C1 segment of cervical spinal cord (tissue), 14 donors: ENCODE data around the gene TJP1.
"Not testable (repeated sequence)": the region's sequence is repeated elsewhere in the genome, so short reads cannot be mapped to it uniquely, and the experiment has no call there.

Source experiments
- DNase-seq, 14 donors: peaks; one replicate each; lab custom pipeline; 2025; lab: John Stamatoyannopoulos, UW

Gene TJP1

DNA sequence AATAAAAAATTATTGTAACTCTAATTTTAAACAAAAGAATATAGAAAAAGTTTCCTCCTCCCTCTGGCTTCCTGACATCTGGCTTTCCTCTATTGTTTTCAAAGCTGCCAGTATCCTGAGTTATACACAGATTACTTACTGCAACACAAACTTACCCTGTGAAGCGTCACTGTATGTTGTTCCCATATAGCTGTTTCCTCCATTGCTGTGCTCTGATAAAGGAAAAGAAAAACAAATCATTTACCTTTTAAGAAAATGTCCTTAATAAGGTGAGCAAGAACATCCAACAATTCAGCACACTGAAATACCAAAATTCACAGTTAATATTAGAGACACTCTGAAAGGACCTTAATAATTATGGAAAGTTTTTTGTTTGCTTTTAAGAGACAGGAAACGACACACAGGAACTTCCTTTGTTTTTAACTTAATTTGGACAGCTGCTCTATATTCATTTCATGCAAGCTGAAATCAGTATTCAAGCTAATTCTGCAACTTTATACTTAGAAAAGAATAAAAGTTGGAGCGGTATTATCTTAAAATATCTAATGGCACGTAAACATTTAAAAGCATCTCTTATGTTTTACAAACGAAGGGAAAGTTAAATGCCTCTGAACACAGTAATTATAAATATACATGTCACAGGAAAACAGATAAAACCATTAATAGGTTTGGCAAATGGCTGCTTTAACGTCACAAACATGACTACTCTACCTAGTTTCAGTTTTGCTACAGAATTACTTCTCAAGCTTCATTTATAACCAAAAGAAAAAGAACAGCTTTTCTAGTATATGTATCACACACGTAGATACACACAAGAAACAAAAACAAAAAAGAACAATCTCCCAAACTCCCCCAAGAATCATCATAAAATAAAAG, 21.5 kb downstream of the TJP1 start:
- DNase-seq: no peak

DNA sequence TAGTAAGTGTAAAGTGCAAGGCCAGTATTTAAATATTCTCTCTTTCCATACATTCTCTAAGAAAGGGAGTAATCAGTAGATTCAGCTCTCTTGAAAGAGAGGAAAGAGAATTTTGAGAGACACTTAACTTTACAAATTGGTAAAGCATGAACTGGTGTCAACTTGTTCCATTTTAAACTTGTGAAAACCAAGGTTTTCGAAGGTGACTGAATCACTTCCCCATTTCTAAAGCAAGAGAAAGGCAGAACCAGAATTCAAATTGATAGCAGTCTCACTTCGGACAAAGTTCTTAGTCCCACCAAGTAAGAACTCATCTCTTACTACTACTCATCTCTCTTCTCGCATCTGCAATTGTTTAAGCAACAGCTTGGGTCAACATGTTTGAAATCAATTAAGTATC, 22.4 kb downstream of the TJP1 start:
- no peak for DNase-seq

DNA sequence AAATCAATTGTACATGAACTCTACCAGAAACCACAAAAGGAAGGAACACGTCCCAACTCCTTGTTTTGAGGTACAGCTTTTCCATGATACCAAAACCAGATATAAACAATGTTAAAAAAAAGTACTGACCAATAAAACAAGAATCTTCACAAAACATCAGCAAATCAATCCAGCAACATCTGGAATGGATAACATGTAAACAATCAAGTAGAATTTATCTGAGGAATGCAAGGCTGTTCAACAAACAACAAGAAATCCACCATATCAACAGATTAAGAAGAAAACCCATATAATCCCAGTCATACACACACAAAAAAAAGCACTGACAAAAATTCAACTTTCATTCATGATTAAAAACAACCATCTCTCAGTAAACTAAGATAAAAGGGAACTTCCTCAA, 26.7 kb downstream of the TJP1 start:
- DNase-seq: no peak

DNA sequence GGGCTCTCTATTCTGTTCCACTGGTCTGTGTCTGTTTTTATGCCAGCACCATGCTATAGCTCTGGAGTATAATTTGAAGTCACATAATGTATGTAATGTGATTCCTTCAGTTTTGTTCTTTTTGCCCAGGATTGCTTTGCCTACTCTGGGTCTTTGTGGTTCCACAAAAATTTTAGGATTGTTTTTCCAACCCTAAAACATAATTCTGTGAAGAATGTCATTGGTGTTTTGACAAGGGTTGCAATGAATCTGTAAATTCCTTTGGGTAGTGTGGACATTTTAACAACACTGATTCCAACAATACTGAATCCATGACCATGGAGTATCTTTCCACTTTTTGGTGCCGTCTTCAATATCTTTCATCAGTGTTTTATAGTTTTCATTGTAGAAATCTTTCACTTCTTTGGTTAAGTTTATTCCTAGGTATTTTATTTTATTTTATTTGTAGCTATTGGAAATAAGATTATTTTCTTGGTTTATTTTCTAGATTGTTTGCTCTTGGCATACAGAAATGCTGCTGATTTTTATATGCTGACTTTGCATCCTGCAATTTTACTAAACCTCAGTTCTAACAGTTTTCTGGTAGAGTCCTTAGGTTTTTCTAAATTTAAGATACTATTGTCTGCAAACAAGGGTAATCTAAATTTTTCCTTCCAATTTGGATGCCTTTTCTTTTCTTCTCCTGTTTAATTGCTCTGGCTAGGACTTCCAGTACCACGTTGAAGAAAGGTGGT, 29.7 kb downstream of the TJP1 start:
- no peak for DNase-seq

GRCh38 chr15:29790607-29791006, 31.7 kb downstream of the TJP1 start:
- no peak for DNase-seq

DNA sequence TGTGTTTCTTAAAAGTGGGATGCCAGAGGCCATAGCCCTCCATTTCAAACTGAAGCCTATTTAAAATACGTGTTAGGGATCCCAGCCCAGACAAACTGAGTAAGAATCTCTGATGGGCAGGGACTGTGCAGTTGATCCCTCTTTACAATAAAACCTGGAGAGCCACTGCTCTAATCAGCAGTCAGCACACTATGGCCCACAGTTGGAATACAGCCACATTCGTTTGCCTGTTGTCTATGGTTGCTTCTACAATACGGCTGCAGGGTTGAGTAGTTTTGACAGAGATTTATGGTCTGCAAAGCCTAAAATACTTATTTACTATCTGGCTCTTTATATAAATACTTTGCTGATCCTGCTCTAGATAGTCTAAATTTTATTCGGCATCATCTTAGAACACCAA, 32.4 kb downstream of the TJP1 start:
- DNase-seq: no peak

GRCh38 chr15:29788433-29789034, 33.7 kb downstream of the TJP1 start:
- no peak for DNase-seq

GRCh38 chr15:29787767-29788166, 34.5 kb downstream of the TJP1 start:
- DNase-seq: no peak

DNA sequence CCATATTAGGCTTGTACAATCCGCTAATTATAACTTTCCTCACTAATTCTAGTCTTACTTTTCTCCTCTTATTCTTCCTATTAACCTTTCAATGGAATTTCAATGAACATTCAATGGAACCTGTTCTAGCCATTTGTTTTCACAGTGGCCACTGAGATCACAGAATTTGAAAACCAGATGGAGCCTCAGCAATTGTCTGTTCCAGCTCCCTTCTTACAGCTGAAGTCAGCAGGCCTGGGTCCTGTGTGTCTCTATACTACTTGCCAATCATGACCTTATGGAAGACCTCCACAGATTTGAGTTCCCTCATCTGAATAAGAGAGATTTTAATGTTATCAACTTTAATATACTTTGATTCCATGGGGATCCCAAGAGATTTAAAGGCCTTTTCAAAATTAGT, 36.6 kb downstream of the TJP1 start:
- DNase-seq: no peak

DNA sequence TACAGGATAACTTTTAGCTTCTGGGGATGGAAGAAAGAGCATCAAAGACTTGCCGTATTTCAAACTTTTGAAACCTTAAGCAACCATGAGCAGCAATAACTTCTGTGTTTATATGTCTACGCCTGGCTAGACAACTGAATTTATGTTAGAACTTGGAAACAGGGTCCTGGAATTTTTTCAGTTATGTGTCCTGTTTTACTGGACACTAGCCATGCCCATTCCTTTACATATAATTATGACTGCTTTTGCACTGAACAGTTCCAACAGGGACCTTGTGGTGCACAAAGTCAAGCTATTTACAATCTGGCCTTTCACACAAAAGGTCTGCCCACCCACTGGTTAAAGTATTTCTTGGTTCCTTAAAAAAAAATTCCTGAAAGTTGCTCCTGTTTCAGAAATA, 37.1 kb downstream of the TJP1 start:
- no peak for DNase-seq

GRCh38 chr15:29784413-29784812, 37.9 kb downstream of the TJP1 start:
- DNase-seq: no peak

GRCh38 chr15:29782816-29783215, 39.5 kb downstream of the TJP1 start:
- DNase-seq: not testable (repeated sequence)

DNA sequence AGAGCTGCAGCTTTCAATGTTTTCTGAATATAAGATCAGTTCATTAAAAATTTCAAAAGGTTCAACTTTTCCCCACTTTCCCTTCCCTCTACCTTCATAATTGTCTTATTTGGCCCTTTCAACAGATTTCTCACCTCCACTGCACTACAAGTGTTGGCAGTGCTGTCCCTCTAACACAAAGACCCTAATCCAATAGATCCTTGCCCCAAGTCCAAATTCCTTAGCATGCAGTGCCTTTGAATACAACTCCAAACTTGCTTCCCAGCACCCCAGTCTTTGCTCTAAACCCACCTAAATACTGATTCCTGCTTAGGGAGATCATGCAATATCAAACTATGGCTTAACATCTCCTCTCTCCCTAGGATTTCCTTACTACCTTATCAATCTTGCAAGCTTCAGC, 43.9 kb downstream of the TJP1 start:
- no peak for DNase-seq

GRCh38 chr15:29776859-29777258, 45.4 kb downstream of the TJP1 start:
- DNase-seq: no peak

DNA sequence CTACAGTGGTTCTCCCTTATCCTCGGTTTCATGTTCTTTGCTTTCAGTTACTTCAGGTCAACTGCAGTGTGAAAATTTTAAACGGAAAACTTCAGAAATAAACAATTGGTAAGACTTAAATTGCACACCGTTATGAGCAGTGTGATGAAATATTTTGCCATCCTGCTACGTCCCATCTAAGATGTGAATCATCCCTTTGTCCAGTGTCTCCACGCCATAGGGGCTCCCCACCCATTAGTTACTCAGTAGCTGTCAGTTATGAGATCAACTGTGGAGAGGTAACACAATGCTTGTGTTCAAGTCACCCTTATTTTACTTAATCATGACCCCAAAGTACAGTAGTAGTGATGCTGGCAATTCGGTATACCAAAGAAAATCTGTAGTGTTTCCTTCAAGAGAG, 47.4 kb downstream of the TJP1 start:
- DNase-seq: no peak

DNA sequence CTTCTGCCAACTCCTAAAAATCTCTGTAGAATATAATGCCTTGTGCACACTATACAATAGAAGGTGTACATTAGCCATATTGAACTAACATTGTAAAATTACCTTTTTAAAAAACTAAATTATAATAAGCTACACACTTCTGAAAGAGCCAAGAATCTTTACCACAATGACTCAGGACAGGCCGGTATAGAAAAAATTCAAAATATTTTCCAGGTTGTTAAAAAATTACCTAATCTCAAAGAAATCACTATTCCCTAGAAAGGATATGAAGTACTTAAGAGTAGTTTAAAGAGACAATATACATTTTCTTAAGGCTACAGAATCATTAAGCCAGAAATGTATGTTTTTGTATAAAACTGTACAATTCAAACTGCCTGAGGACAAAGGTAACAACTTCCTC, 48.5 kb downstream of the TJP1 start:
- no peak for DNase-seq

- no peak for DNase-seq
Measured at GRCh38 chr15:29773000-29773399, 49.3 kb downstream of the TJP1 start.

DNA sequence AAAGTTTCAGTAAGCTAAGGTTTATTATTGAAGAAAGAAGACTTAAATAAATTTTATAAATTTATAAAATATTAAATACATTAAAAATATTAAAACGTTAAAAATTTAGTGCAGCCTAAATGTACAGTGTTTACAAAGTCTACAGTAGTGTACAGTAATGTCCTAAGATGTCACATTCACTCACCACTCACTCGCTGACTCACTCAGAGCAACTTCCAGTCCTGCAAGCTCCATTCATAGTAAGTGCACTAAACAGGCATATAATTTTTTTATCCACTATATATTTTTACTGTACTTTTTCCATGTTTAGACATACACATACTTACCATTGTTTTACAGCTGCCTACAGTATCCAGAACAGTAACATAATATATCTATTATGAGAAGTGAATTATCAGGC, 51.5 kb downstream of the TJP1 start:
- DNase-seq: no peak

- DNase-seq: peak in 2 of 14 donors; percentile 6 to 23
Measured at GRCh38 chr15:29765898-29766527, 56.3 kb downstream of the TJP1 start.

- no peak for DNase-seq
Measured at GRCh38 chr15:29765234-29765841, 56.9 kb downstream of the TJP1 start.

DNA sequence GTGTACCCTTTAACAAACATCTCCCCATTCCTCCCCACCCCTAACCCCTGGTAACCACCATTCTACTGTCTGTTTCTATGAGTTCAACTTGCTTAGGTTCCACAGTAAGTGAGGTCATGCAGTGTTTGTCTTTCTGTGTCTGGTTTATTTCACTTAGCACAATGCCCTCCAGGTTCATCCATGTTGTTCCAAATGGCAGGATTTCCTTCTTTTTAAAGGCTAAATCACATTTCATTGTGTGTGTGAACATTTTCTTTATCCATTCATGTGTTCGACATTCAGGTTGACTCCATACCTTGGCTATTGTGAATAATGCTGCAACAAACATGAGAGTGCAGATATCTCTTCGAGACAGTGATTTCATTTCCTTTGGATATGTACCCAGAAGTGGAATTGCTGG, 62.7 kb downstream of the TJP1 start:
- DNase-seq: no peak
